Astrocyte (in vitro differentiated cells and primary cell): ENCODE results near the gene LZTR1.

Source experiments
- EZH2 ChIP-seq: IDR thresholded peaks from 2 replicates; pipeline ENCODE4 v1.6.1; 2012; ENCODE audit warnings: mild to moderate bottlenecking, low read length, inconsistent platforms; ENCODE audit not compliant: insufficient read depth
- TF ChIP-seq, protein P1 (sequence below): IDR thresholded peaks from 2 replicates; pipeline ENCODE4 v1.5.1; 2011; ENCODE audit warnings: low read depth, mild to moderate bottlenecking, inconsistent platforms, low read length, moderate library complexity; ENCODE audit not compliant: insufficient read depth

DNA sequence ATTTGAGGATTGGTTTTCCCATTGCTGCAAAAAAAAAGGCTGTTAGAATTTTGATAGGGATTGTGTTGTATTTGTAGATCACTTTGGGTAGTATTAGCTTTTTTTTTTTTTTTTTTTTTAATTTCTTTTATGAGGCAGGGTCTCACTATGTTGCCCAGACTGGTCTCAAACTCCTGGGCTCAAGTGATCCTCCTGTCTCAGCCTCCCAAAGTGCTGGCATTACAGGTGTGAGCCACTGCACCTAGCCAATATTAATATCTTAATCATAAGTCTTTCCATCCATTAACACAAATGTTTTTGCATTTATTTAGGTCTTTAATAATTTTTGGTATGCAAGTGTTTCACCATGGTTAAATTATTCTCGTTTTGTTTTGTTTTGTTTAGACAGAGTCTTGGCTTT, 38.1 kb upstream of the LZTR1 start:
- TF ChIP-seq, protein P1, sequence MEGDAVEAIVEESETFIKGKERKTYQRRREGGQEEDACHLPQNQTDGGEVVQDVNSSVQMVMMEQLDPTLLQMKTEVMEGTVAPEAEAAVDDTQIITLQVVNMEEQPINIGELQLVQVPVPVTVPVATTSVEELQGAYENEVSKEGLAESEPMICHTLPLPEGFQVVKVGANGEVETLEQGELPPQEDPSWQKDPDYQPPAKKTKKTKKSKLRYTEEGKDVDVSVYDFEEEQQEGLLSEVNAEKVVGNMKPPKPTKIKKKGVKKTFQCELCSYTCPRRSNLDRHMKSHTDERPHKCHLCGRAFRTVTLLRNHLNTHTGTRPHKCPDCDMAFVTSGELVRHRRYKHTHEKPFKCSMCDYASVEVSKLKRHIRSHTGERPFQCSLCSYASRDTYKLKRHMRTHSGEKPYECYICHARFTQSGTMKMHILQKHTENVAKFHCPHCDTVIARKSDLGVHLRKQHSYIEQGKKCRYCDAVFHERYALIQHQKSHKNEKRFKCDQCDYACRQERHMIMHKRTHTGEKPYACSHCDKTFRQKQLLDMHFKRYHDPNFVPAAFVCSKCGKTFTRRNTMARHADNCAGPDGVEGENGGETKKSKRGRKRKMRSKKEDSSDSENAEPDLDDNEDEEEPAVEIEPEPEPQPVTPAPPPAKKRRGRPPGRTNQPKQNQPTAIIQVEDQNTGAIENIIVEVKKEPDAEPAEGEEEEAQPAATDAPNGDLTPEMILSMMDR = no peak
- no peak for TF ChIP-seq EZH2
